GM18520 (cell line): ENCODE results near the gene AGBL4.
A peak's percentile ranks its signal among the peaks of the same experiment; 100 is the strongest.

ENCODE experiments used
- ATAC-seq: cut with Tn5 transposase; IDR thresholded peaks from one replicate; pipeline ENCODE4 v1.9.1; 2021; ENCODE audit not compliant: unreplicated experiment

The AGBL4 gene

GRCh38 chr1:48740621-48741020 lies 1283.1 kb downstream of the AGBL4 start:
- ATAC-seq: no peak

GRCh38 chr1:48739091-48739490 lies 1284.7 kb downstream of the AGBL4 start:
- no peak for ATAC-seq

GRCh38 chr1:48738356-48738755 lies 1285.4 kb downstream of the AGBL4 start:
- no peak for ATAC-seq

- ATAC-seq: no peak
These were observed 1288.0 kb downstream of the AGBL4 start for GRCh38 chr1:48735796-48736195.

- peak; percentile 43 for ATAC-seq
These were observed 1293.4 kb downstream of the AGBL4 start for GRCh38 chr1:48730164-48730910.

- ATAC-seq: no peak
These were observed 1295.2 kb downstream of the AGBL4 start for GRCh38 chr1:48728584-48728983.

GRCh38 chr1:48726557-48727215 lies 1297.1 kb downstream of the AGBL4 start:
- ATAC-seq: no peak

GRCh38 chr1:48726139-48726538 lies 1297.6 kb downstream of the AGBL4 start:
- no peak for ATAC-seq

GRCh38 chr1:48725341-48726046 lies 1298.3 kb downstream of the AGBL4 start:
- no peak for ATAC-seq

- ATAC-seq: no peak
These were observed 1302.8 kb downstream of the AGBL4 start for GRCh38 chr1:48720929-48721328.

- no peak for ATAC-seq
These were observed 1305.0 kb downstream of the AGBL4 start for GRCh38 chr1:48718705-48719104.

GRCh38 chr1:48718116-48718630 lies 1305.6 kb downstream of the AGBL4 start:
- ATAC-seq: no peak

GRCh38 chr1:48717082-48717481 lies 1306.7 kb downstream of the AGBL4 start:
- ATAC-seq: no peak

- no peak for ATAC-seq
These were observed 1307.8 kb downstream of the AGBL4 start for GRCh38 chr1:48715921-48716320.

GRCh38 chr1:48710915-48711314 lies 1312.8 kb downstream of the AGBL4 start:
- ATAC-seq: no peak

GRCh38 chr1:48710318-48710717 lies 1313.4 kb downstream of the AGBL4 start:
- ATAC-seq: no peak

- no peak for ATAC-seq
These were observed 1319.0 kb downstream of the AGBL4 start for GRCh38 chr1:48704736-48705135.

- no peak for ATAC-seq
These were observed 1322.3 kb downstream of the AGBL4 start for GRCh38 chr1:48701445-48701844.

GRCh38 chr1:48697066-48697707 lies 1326.6 kb downstream of the AGBL4 start:
- no peak for ATAC-seq

- no peak for ATAC-seq
These were observed 1328.6 kb downstream of the AGBL4 start for GRCh38 chr1:48695161-48695560.

- no peak for ATAC-seq
These were observed 1330.0 kb downstream of the AGBL4 start for GRCh38 chr1:48693674-48694320.
